Stimulated activated effector memory CD8-positive, alpha-beta T cell treated with anti-CD3 and anti-CD28 coated beads, Interleukin-12 subunit alpha, Interleukin-12 subunit beta, amount 100 ng/mL, for 72 hours (primary cell): ENCODE measurements around the gene KCNK2.

ENCODE experiments used
- ATAC-seq: fragments of 150-1000 bp; cut with Tn5 transposase; 2 replicates; pipeline ENCODE4 v1.10.0; 2021
- DNase-seq, 2 donors: peaks; one replicate each; pipeline ENCODE4 v3.0.0; 2021 to 2022; ENCODE audit warnings: low spot score in 2 of 2
- H3K27ac Mint-ChIP-seq: one replicate; pipeline ENCODE4 v1.8.0; 2022; ENCODE audit warnings: mild to moderate bottlenecking, mixed read lengths
- H3K36me3 Mint-ChIP-seq: one replicate; pipeline ENCODE4 v1.8.0; 2022; ENCODE audit warnings: mild to moderate bottlenecking, mixed read lengths
- H3K4me1 Mint-ChIP-seq: one replicate; pipeline ENCODE4 v1.8.0; 2022; ENCODE audit warnings: mixed read lengths
- H3K4me3 Mint-ChIP-seq: one replicate; pipeline ENCODE4 v1.8.0; 2022; ENCODE audit warnings: mild to moderate bottlenecking, mixed read lengths
- H3K9me3 Mint-ChIP-seq: one replicate; pipeline ENCODE4 v1.8.0; 2022; ENCODE audit warnings: mixed read lengths

Gene KCNK2

DNA sequence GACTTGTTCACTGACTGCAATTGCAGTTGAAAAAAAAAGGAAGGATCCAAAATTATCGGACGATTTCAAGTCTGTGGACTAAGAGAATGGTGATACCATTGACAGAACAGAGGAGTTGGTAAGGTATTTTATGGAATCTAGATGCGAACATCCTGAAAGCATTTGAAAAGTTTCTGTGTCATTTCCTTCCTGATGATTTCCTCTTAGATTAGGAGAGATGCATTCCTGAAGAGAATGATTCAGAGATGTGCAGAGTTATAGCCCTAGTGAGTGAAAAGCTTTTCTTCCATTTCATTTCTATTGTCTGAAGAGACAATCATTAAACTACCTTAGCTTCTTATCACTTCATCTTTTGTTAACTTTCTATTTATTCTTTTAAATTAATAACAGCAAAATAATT is 200.0 kb downstream of the KCNK2 start:
- ATAC-seq (no peak), DNase-seq (no peak)
- Mint-ChIP-seq H3K36me3 (no peaks in the 10 kb centered on the region), H3K27ac (no peak overlapping the region), H3K9me3 (peaks cover 7% of the 10 kb centered on the region), H3K4me1 (no peaks in the 10 kb centered on the region), H3K4me3 (no peak overlapping the region)

DNA sequence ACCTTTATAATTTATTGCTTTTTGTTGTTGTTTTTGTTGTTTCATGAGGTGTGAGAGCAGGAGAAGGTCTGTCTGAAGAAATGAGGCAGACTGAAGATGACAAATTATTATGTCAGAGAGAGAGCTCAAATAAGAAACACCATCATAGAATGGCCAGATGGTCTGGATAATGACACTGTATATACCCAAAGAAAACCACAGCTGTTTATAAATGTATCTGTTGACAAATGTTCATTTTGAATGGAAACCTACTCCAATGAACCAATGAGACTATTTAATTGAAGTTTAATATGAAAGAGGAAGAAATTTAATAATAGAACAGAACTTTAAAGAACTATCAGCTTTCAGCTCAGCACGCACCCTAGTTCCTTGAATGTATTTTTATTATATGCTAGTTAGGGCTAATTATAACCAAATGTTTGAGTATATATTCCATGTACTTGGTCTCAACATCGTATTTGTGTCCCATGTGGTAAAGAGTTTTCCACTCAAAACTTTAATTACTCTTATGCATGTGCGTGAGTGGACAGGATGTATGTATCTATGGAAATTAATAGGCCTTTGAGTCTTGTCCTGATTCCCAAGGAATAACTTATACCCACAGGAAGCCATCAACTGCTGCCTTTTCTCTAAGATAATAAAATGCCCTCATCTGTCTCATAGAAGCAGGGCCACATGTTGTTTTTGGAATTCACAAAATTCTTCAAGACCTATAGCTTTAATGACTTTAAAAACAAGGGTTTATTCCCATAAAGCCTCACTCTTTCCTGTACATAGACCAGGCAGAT is 202.7 kb downstream of the KCNK2 start:
- H3K4me3 Mint-ChIP-seq: no peak overlapping the region
- H3K36me3 Mint-ChIP-seq: no peaks in the 10 kb centered on the region
- H3K27ac Mint-ChIP-seq: no peak overlapping the region
- ATAC-seq (no peak), DNase-seq (no peak)
- H3K4me1 Mint-ChIP-seq: no peaks in the 10 kb centered on the region
- H3K9me3 Mint-ChIP-seq: peaks cover 21% of the 10 kb centered on the region
